Smooth muscle cell (in vitro differentiated cells): Measurements from ENCODE around the gene TMED1. TPM values are rescaled to one million over a fixed set of nuclear protein-coding genes. Genes with fewer than 3 reads are reported as not detected.
"Not testable (repeated sequence)": the region's sequence is repeated elsewhere in the genome, so short reads cannot be mapped to it uniquely, and the experiment has no call there.

Experiments
- DNase-seq: peaks from one replicate; lab custom pipeline; 2025; ENCODE audit not compliant: unreplicated experiment; lab: John Stamatoyannopoulos, UW
- H2AFZ ChIP-seq: fragments of 200-600 bp; sonication (generic); 2 replicates; pipeline ENCODE4 v1.6.0; 2016; ENCODE audit warnings: antibody characterized with exemption, low read depth, mild to moderate bottlenecking
- H3F3A ChIP-seq: fragments of 200-600 bp; sonication (generic); 2 replicates; pipeline ENCODE4 v1.6.0; 2017; ENCODE audit warnings: antibody characterized with exemption, low read depth
- H3K27ac ChIP-seq: fragments of 200-600 bp; sonication (generic); 2 replicates; pipeline ENCODE4 v1.5.1; 2016; ENCODE audit warnings: low read depth, mild to moderate bottlenecking
- H3K27me3 ChIP-seq: fragments of 200-600 bp; sonication (generic); 2 replicates; pipeline ENCODE4 v1.6.1; 2016; ENCODE audit warnings: low read depth, mild to moderate bottlenecking
- H3K36me3 ChIP-seq: fragments of 200-600 bp; sonication (generic); 2 replicates; pipeline ENCODE4 v1.5.1; 2016; ENCODE audit warnings: low read depth
- H3K4me1 ChIP-seq: fragments of 200-600 bp; sonication (generic); 2 replicates; pipeline ENCODE4 v1.5.1; 2016; ENCODE audit warnings: low read depth
- H3K4me2 ChIP-seq: fragments of 200-600 bp; sonication (generic); 2 replicates; pipeline ENCODE4 v1.6.0; 2016; ENCODE audit warnings: mild to moderate bottlenecking
- H3K4me3 ChIP-seq: fragments of 200-600 bp; sonication (generic); 2 replicates; pipeline ENCODE4 v1.5.1; 2016; ENCODE audit warnings: mild to moderate bottlenecking
- H3K79me2 ChIP-seq: fragments of 200-600 bp; sonication (generic); 2 replicates; pipeline ENCODE4 v1.6.0; 2016; ENCODE audit warnings: low read depth, mild to moderate bottlenecking
- H3K9ac ChIP-seq: fragments of 200-600 bp; sonication (generic); 2 replicates; pipeline ENCODE4 v1.6.0; 2016; ENCODE audit warnings: low read depth
- H3K9me3 ChIP-seq: fragments of 200-600 bp; sonication (generic); replicated peaks from 2 replicates; pipeline ENCODE4 v1.5.1; 2016; ENCODE audit warnings: low read depth
- H4K20me1 ChIP-seq: fragments of 200-600 bp; sonication (generic); 2 replicates; pipeline ENCODE4 v1.6.0; 2016; ENCODE audit warnings: low read depth
- CTCF ChIP-seq: fragments of 200-600 bp; sonication (generic); IDR thresholded peaks from 2 replicates; pipeline ENCODE4 v1.5.1; 2017; ENCODE audit warnings: borderline replicate concordance, mild to moderate bottlenecking, antibody characterized with exemption; ENCODE audit not compliant: insufficient read depth, poor library complexity, severe bottlenecking
- WGBS: methylation state at CpG from one replicate; pipeline ENCODE4 v1.1.7; 2016; ENCODE audit warnings: low lambda C conversion rate; 5-methylcytosine and 5-hydroxymethylcytosine counted together
- polyA plus RNA-seq: library from polyadenylated mRNA; unstranded; fragments of >200 nt; fragmentation: Nextera tagmentation; extraction: Ambion mirVana; gene quantifications from 2 replicates; pipeline ENCODE4 v1.2.1, GENCODE V29; 2016
- total RNA-seq: library from RNA; depleted of rRNA; stranded (reverse); fragments of >200 nt; gene quantifications from 2 replicates; pipeline ENCODE4 v1.2.3, GENCODE V29; 2014

TMED1 gene
- total and polyA plus RNA-seq, 2 experiments from 2014 or later = 30.7 to 107 TPM

- H3K9me3 ChIP-seq = no peaks in the 10 kb centered on the region
- H3K27ac ChIP-seq = no peak overlapping the region
- DNase-seq = no peak
- WGBS = 74% methylated on average over 11 of the region's 11 CpGs
- H4K20me1 ChIP-seq = no peaks in the 10 kb centered on the region
- H3F3A ChIP-seq = peaks cover 11% of the 10 kb centered on the region
- no peaks in the 10 kb centered on the region for H3K27me3 ChIP-seq
- no peaks in the 10 kb centered on the region for H3K36me3 ChIP-seq
- no peak overlapping the region for H3K4me3 ChIP-seq
- no peak overlapping the region for H2AFZ ChIP-seq
- H3K4me2 ChIP-seq = no peak overlapping the region
- no peaks in the 10 kb centered on the region for H3K79me2 ChIP-seq
- TF ChIP-seq CTCF = no peak
- peaks cover 8% of the 10 kb centered on the region for H3K4me1 ChIP-seq
- H3K9ac ChIP-seq = no peak overlapping the region
These were observed 2.4 kb upstream of the TMED1 start for GRCh38 chr19:10838377-10838776.

GRCh38 chr19:10837649-10838048, 1.6 kb upstream of the TMED1 start:
- not testable (repeated sequence) for DNase-seq, H3K36me3 ChIP-seq, H3K4me1 ChIP-seq, H3K27me3 ChIP-seq, H4K20me1 ChIP-seq, H3K4me3 ChIP-seq, H3K9me3 ChIP-seq, H3K9ac ChIP-seq, H3K79me2 ChIP-seq, H3K4me2 ChIP-seq, H2AFZ ChIP-seq, H3K27ac ChIP-seq
- 100% methylated on average over 7 of the region's 7 CpGs for WGBS
- peaks cover 11% of the 10 kb centered on the region for H3F3A ChIP-seq

GRCh38 chr19:10836479-10837330, 693 bp upstream of the TMED1 start:
- Histone ChIP-seq H3K9me3 (no peaks in the 10 kb centered on the region), H3K79me2 (no peaks in the 10 kb centered on the region), H3K27me3 (no peaks in the 10 kb centered on the region), H3K27ac (peak overlapping the region; percentile 89), H3K36me3 (no peaks in the 10 kb centered on the region), H4K20me1 (no peaks in the 10 kb centered on the region), H3K9ac (peak overlapping the region; percentile 82), H3K4me3 (peak overlapping the region; percentile 61), H3K4me2 (peak overlapping the region; percentile 84), H2AFZ (peak overlapping the region; percentile 6), H3F3A (peaks cover 11% of the 10 kb centered on the region), H3K4me1 (peaks cover 8% of the 10 kb centered on the region)
- TF ChIP-seq CTCF = no peak
- no peak for DNase-seq
- WGBS = 44% methylated on average over 38 of the region's 38 CpGs

- H3K27me3 ChIP-seq = no peaks in the 10 kb centered on the region
- H3K27ac ChIP-seq = no peak overlapping the region
- peak overlapping the region; percentile 61 for H3K4me3 ChIP-seq
- peaks cover 8% of the 10 kb centered on the region for H3K4me1 ChIP-seq
- H3K79me2 ChIP-seq = no peaks in the 10 kb centered on the region
- H3F3A ChIP-seq = peaks cover 11% of the 10 kb centered on the region
- no peak overlapping the region for H3K9ac ChIP-seq
- WGBS = 59% methylated on average over 32 of the region's 32 CpGs
- no peaks in the 10 kb centered on the region for H3K36me3 ChIP-seq
- TF ChIP-seq CTCF = no peak
- H4K20me1 ChIP-seq = no peaks in the 10 kb centered on the region
- H3K4me2 ChIP-seq = peak overlapping the region; percentile 69
- H2AFZ ChIP-seq = no peak overlapping the region
- H3K9me3 ChIP-seq = no peaks in the 10 kb centered on the region
- no peak for DNase-seq
These were observed 791 bp downstream of the TMED1 start for GRCh38 chr19:10835089-10835753.
